ENCODE measurements around the gene TRIM46.
"Not testable (repeated sequence)": the region's sequence is repeated elsewhere in the genome, so short reads cannot be mapped to it uniquely, and the experiment has no call there.

GRCh38 chr1:155214702-155215101 is 41.1 kb downstream of the TRIM46 start:
- TF ChIP-seq HNRNPK (IDR thresholded peaks at IDR 0.05; ENCODE audit: low read depth, low read length, poor library complexity, severe bottlenecking); HBP1 (CRISPR knock-in tag; IDR thresholded peaks at IDR 0.05); SUPT5H (IDR thresholded peaks at IDR 0.05); ZZZ3 (IDR thresholded peaks at IDR 0.05); NR2F6 (CRISPR knock-in tag; IDR thresholded peaks at IDR 0.05); POLR2AphosphoS5 (IDR thresholded peaks at IDR 0.05; ENCODE audit: control insufficient read depth, insufficient read depth, low read depth, low read length); CTCF (IDR thresholded peaks at IDR 0.05 in 2 of 3, conservative IDR thresholded peaks at IDR 0.05 in 1 of 3; ENCODE audit: insufficient read depth in 2 of 3, low read depth in 1 of 3, low read length in 3 of 3): not testable (repeated sequence)
